SH-SY5Y (cell line): ENCODE data around the gene CEP85L.

Source experiments
- GATA2 ChIP-seq: IDR thresholded peaks from 2 replicates; pipeline ENCODE4 v1.6.1; 2011; ENCODE audit warnings: mild to moderate bottlenecking, low read depth, low read length
- GATA3 ChIP-seq: IDR thresholded peaks from 2 replicates; pipeline ENCODE4 v1.6.1; 2011; ENCODE audit warnings: low read depth, mild to moderate bottlenecking, low read length, moderate library complexity

DNA sequence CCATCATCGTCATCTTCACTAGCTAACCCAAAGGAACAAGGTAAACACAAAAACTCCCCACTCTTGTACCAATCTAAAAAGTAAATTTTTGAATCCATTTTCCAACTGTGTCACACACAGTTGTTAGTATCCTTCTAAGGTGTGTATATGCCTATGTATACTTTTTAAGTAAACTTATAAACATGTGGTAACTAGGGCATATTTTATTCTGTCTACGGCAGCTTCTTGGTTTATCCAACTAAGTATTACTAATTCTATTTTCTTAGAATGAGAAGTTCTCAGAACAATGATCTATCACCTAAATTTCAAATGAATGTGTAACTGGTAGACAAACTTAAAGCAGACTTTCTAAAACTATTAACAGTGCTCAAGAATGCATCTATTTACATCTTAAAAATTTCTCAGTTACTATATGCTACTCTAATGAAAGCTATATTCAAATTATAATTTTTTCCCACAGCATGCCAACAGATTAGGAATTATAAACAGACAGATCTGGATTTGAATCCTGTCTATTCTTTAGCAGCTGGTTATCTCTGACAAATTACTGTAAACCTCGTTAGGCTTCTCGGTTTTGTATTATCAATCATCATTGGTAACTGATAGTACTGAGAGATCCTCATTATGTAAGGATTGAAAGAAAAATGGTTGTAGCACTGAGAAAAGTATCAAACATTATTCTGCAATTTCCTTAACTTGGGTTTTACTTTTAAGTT lies 105.1 kb downstream of the CEP85L start:
- no peak for TF ChIP-seq GATA3
- no peak for TF ChIP-seq GATA2
